B cell (primary cell): Measurements from ENCODE around the gene SEMA3F. TPM values are rescaled to one million over a fixed set of nuclear protein-coding genes. Genes with fewer than 3 reads are reported as not detected.
A peak's percentile ranks its signal among the peaks of the same experiment; 100 is the strongest.
"Not testable (repeated sequence)": the region's sequence is repeated elsewhere in the genome, so short reads cannot be mapped to it uniquely, and the experiment has no call there.

Experiments used
- ATAC-seq: fragments of 200-7000 bp; cut with Tn5 transposase; one replicate; pipeline ENCODE4 v1.10.0; 2021; ENCODE audit warnings: low read depth, mild to moderate bottlenecking, moderate number of reproducible peaks, moderate library complexity
- CTCF ChIA-PET: fragments of 350-600 bp; sonication (Branson Sonifier 250); formaldehyde crosslinking; loops from one replicate; lab custom pipeline; 2021; ENCODE audit warnings: antibody characterized with exemption, inconsistent platforms; lab: Charles Lee
- POLR2A ChIA-PET: fragments of 350-600 bp; sonication (Branson Sonifier 250); formaldehyde crosslinking; loops from one replicate; lab custom pipeline; 2021; ENCODE audit warnings: antibody characterized with exemption; lab: Charles Lee
- DNase-seq: peaks from one replicate; pipeline ENCODE4 v3.0.0; 2013
- H2AFZ ChIP-seq: 2 replicates; pipeline ENCODE4 v1.6.1; 2012; ENCODE audit warnings: mild to moderate bottlenecking, low read depth, low read length; ENCODE audit not compliant: insufficient read depth, poor library complexity, severe bottlenecking
- H3K27ac ChIP-seq, 2 donors: 1 replicate in 1 of 2; 2 replicates in 1 of 2; pipeline ENCODE4 v1.5.1; 2012 to 2013; ENCODE audit warnings: low read length in 2 of 2, mild to moderate bottlenecking in 2 of 2, moderate library complexity in 1 of 2
- H3K27me3 ChIP-seq, 4 experiments: fragments of 200-600 bp in 1 of 4; sonication (generic) in 1 of 4; replicated peaks in 1 of 4; 1 replicate in 2 of 4; 2 replicates in 2 of 4; pipeline versions ENCODE4 v1.6.1 to v1.7.0; 2013 to 2016; ENCODE audit warnings: low read length in 3 of 4, mild to moderate bottlenecking in 2 of 4, mixed read lengths in 1 of 4, moderate library complexity in 1 of 4; ENCODE audit not compliant: insufficient read depth in 4 of 4, control insufficient read depth in 3 of 4; ENCODE audit errors: control extremely low read depth in 1 of 4
- H3K36me3 ChIP-seq, 2 experiments: replicated peaks in 1 of 2; 1 replicate in 1 of 2; 2 replicates in 1 of 2; pipeline versions ENCODE4 v1.6.1 to v1.7.1; 2013; ENCODE audit warnings: low read length in 1 of 2; ENCODE audit not compliant: insufficient read depth in 2 of 2, control insufficient read depth in 1 of 2; ENCODE audit errors: control extremely low read depth in 1 of 2, extremely low read depth in 1 of 2
- H3K4me1 ChIP-seq, 2 donors: fragments of 200-600 bp in 1 of 2; sonication (generic) in 1 of 2; 1 replicate in 1 of 2; 2 replicates in 1 of 2; pipeline versions ENCODE4 v1.5.1 to v1.6.1; 2013 to 2017; ENCODE audit warnings: low read length in 2 of 2; ENCODE audit not compliant: control insufficient read depth in 2 of 2, insufficient read depth in 2 of 2
- H3K4me2 ChIP-seq: replicated peaks from 2 replicates; pipeline ENCODE3; 2012; ENCODE audit warnings: mild to moderate bottlenecking, low read depth, low read length; ENCODE audit not compliant: poor library complexity, severe bottlenecking
- H3K4me3 ChIP-seq, 5 experiments: fragments of 200-600 bp in 1 of 5; sonication (generic) in 1 of 5; 1 replicate in 3 of 5; 2 replicates in 2 of 5; pipeline versions ENCODE4 v1.5.1 to v1.7.0; 2011 to 2016; ENCODE audit warnings: low read length in 4 of 5, mild to moderate bottlenecking in 4 of 5, low read depth in 2 of 5, control low read depth in 1 of 5, moderate library complexity in 1 of 5; ENCODE audit not compliant: insufficient read depth in 1 of 5; ENCODE audit errors: control extremely low read depth in 1 of 5, extremely low read depth in 1 of 5
- H3K79me2 ChIP-seq: fragments of 200-600 bp; sonication (generic); one replicate; pipeline ENCODE4 v1.6.0; 2016; ENCODE audit warnings: low read length; ENCODE audit not compliant: control insufficient read depth, insufficient read depth
- H3K9ac ChIP-seq: fragments of 200-600 bp; sonication (generic); 2 replicates; pipeline ENCODE4 v1.6.1; 2017; ENCODE audit warnings: mild to moderate bottlenecking, low read length, moderate library complexity
- H3K9me3 ChIP-seq, 3 donors: one replicate each; pipeline versions ENCODE4 v1.6.1 to v1.7.1; 2013; ENCODE audit warnings: low read length in 2 of 3; ENCODE audit not compliant: control insufficient read depth in 2 of 3, insufficient read depth in 1 of 3; ENCODE audit errors: control extremely low read depth in 1 of 3
- H4K20me1 ChIP-seq: 2 replicates; pipeline ENCODE4 v1.6.0; 2012; ENCODE audit warnings: mild to moderate bottlenecking, low read length; ENCODE audit not compliant: insufficient read depth, control insufficient read depth, poor library complexity, severe bottlenecking
- H3K27ac Mint-ChIP-seq: one replicate; pipeline ENCODE4 v1.8.0; 2021; ENCODE audit warnings: mixed read lengths
- H3K27me3 Mint-ChIP-seq: one replicate; pipeline ENCODE4 v1.8.0; 2021; ENCODE audit warnings: mixed read lengths
- H3K4me1 Mint-ChIP-seq: one replicate; pipeline ENCODE4 v1.8.0; 2021; ENCODE audit warnings: mixed read lengths
- H3K4me3 Mint-ChIP-seq: one replicate; pipeline ENCODE4 v1.8.0; 2021; ENCODE audit warnings: mixed read lengths
- H3K9me3 Mint-ChIP-seq: one replicate; pipeline ENCODE4 v1.8.0; 2022; ENCODE audit warnings: mixed read lengths; ENCODE audit not compliant: insufficient read depth
- EZH2 ChIP-seq: IDR thresholded peaks from 2 replicates; pipeline ENCODE4 v1.6.1; 2012; ENCODE audit warnings: borderline replicate concordance, low read depth, mild to moderate bottlenecking, moderate library complexity, low read length; ENCODE audit not compliant: insufficient read depth, poor library complexity, severe bottlenecking
- WGBS: methylation state at CpG from one replicate; pipeline ENCODE4 v1.1.5; 2013; ENCODE audit warnings: missing lambda C conversion rate; ENCODE audit not compliant: insufficient coverage; 5-methylcytosine and 5-hydroxymethylcytosine counted together
- intact Hi-C: fragments of 100-400 bp; cut with micrococcal nuclease; formaldehyde crosslinking; loops from one replicate; pipeline ENCODE4 v1.10.0; 2022
- polyA plus RNA-seq: library from polyadenylated mRNA; depleted of rRNA; stranded (reverse); fragments of >200 nt; gene quantifications from 2 replicates; pipeline ENCODE4 v1.2.3, GENCODE V29; 2012
- total RNA-seq, 2 donors: library from RNA; stranded (reverse); fragments of 120-200 nt in 1 of 2; gene quantifications; 1 replicate in 1 of 2; 2 replicates in 1 of 2; pipeline versions ENCODE4 v1.2.3 to v1.2.4, GENCODE V29; 2013 to 2022
- TF ChIP-seq, protein P1 (sequence below): fragments of 200-600 bp; IDR thresholded peaks from one replicate; pipeline ENCODE4 v1.8.0; 2022; ENCODE audit warnings: antibody characterized with exemption, mild to moderate bottlenecking

The SEMA3F gene
- total and polyA plus RNA-seq, 2 donors (not counting 1 experiment from before 2014, with no cell fraction given), result 0.27 TPM; not detected in 1

GRCh38 chr3:50227390-50228183, 72.5 kb downstream of the SEMA3F start:
- intact Hi-C loops, result loop anchor here (1.0 to 5.0 kb wide), 8 partner anchors 8 to 425 kb away; partner anchors contain the start of genes INKA1, RBM5, SEMA3F and TUSC2
- DNase-seq (peak; percentile 93), ATAC-seq (peak; percentile 81)
- peaks cover 25 to 51% of the 10 kb centered on the region in 2 donors for H3K4me1 ChIP-seq
- H3K27ac ChIP-seq, result peak overlapping the region; percentile 21 to 41
- H3K27me3 Mint-ChIP-seq, result peaks cover 4% of the 10 kb centered on the region
- H4K20me1 ChIP-seq, result no peaks in the 10 kb centered on the region
- H3K27ac Mint-ChIP-seq, result peak overlapping the region; percentile 94
- H3K79me2 ChIP-seq, result peaks cover 40% of the 10 kb centered on the region
- no peaks in the 10 kb centered on the region for H3K27me3 ChIP-seq
- H3K4me1 Mint-ChIP-seq, result peaks cover 45% of the 10 kb centered on the region
- no peaks in the 10 kb centered on the region for H3K9me3 Mint-ChIP-seq
- ChIA-PET CTCF (interaction anchor here (0.6 to 22.2 kb wide), 13 partner anchors 21 to 110 kb away, joined by 3 to 596 read pairs (median 4); partner anchors contain the start of genes GNAI2, GNAT1, HYAL2 and IFRD2), POLR2A (interaction anchor here (0.6 to 3.1 kb wide), 10 partner anchors 8 to 276 kb away, joined by 3 to 21 read pairs (median 8); partner anchors contain the start of genes GNAI2 and IFRD2)
- peak overlapping the region; percentile 68 for H3K9ac ChIP-seq
- H3K36me3 ChIP-seq, result no peaks in the 10 kb centered on the region
- no peaks in the 10 kb centered on the region for H3K9me3 ChIP-seq
- H3K4me2 ChIP-seq, result peak overlapping the region; percentile 97
- H2AFZ ChIP-seq, result peak overlapping the region; percentile 91
- peak overlapping the region; percentile 66 to 82 (median 72) for H3K4me3 ChIP-seq
- H3K4me3 Mint-ChIP-seq, result peak overlapping the region; percentile 96
- WGBS, result under 1% methylated on average over 51 of the region's 51 CpGs
- TF ChIP-seq EZH2, result no peak
- TF ChIP-seq, protein P1, sequence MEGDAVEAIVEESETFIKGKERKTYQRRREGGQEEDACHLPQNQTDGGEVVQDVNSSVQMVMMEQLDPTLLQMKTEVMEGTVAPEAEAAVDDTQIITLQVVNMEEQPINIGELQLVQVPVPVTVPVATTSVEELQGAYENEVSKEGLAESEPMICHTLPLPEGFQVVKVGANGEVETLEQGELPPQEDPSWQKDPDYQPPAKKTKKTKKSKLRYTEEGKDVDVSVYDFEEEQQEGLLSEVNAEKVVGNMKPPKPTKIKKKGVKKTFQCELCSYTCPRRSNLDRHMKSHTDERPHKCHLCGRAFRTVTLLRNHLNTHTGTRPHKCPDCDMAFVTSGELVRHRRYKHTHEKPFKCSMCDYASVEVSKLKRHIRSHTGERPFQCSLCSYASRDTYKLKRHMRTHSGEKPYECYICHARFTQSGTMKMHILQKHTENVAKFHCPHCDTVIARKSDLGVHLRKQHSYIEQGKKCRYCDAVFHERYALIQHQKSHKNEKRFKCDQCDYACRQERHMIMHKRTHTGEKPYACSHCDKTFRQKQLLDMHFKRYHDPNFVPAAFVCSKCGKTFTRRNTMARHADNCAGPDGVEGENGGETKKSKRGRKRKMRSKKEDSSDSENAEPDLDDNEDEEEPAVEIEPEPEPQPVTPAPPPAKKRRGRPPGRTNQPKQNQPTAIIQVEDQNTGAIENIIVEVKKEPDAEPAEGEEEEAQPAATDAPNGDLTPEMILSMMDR, result peak; percentile 92

GRCh38 chr3:50228184-50228763, 73.2 kb downstream of the SEMA3F start:
- not testable (repeated sequence) for H3K36me3 ChIP-seq, ATAC-seq, DNase-seq, H3K27me3 Mint-ChIP-seq, H4K20me1 ChIP-seq, H3K27me3 ChIP-seq, H3K9me3 ChIP-seq, H3K9me3 Mint-ChIP-seq
- Mint-ChIP-seq H3K27ac (peak overlapping the region; percentile 94), H3K4me3 (peak overlapping the region; percentile 96), H3K4me1 (peaks cover 50% of the 10 kb centered on the region)
- 55% methylated on average over 10 of the region's 15 CpGs for WGBS
- Histone ChIP-seq H2AFZ (peak overlapping the region; percentile 91), H3K4me3 (peak overlapping the region in 4 of 5 experiments; percentile 66 to 82 (median 70)), H3K9ac (peak overlapping the region; percentile 68), H3K4me2 (peak overlapping the region; percentile 97), H3K4me1 (peaks cover 25 to 51% of the 10 kb centered on the region in 2 donors), H3K79me2 (peaks cover 47% of the 10 kb centered on the region), H3K27ac (peak overlapping the region; percentile 21 to 41)
- ChIA-PET POLR2A (interaction anchor here (0.6 to 3.1 kb wide), 6 partner anchors 8 to 276 kb away, joined by 3 to 21 read pairs (median 10); partner anchors contain the start of genes GNAI2 and IFRD2), CTCF (interaction anchor here (0.6 to 22.2 kb wide), 5 partner anchors 20 to 94 kb away, joined by 3 to 596 read pairs (median 4); partner anchors contain the start of genes GNAI2, GNAT1 and HYAL2)
- intact Hi-C loops, result loop anchor here (5.0 kb wide), 1 partner anchor 426 kb away; the partner anchor contains the start of gene INKA1
